ENCODE results near the gene SOCS2.

GRCh38 chr12:93565760-93566159, 6.7 kb upstream of the SOCS2 start:
- TF ChIP-seq, protein P1, sequence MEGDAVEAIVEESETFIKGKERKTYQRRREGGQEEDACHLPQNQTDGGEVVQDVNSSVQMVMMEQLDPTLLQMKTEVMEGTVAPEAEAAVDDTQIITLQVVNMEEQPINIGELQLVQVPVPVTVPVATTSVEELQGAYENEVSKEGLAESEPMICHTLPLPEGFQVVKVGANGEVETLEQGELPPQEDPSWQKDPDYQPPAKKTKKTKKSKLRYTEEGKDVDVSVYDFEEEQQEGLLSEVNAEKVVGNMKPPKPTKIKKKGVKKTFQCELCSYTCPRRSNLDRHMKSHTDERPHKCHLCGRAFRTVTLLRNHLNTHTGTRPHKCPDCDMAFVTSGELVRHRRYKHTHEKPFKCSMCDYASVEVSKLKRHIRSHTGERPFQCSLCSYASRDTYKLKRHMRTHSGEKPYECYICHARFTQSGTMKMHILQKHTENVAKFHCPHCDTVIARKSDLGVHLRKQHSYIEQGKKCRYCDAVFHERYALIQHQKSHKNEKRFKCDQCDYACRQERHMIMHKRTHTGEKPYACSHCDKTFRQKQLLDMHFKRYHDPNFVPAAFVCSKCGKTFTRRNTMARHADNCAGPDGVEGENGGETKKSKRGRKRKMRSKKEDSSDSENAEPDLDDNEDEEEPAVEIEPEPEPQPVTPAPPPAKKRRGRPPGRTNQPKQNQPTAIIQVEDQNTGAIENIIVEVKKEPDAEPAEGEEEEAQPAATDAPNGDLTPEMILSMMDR (IDR thresholded peaks at IDR 0.05) = no peak
- no peak for TF ChIP-seq POLR2A (IDR thresholded peaks at IDR 0.05)
